Measurements from ENCODE around the gene POU6F2.

The POU6F2 gene

GRCh38 chr7:39402034-39402433, 424.3 kb downstream of the POU6F2 start:
- H3K4me3 ChIP-seq (ENCODE audit: low read depth, low read length) = no peak overlapping the region
- TF ChIP-seq CTCF (IDR thresholded peaks at IDR 0.05; ENCODE audit: low read depth, low read length) = no peak

- TF ChIP-seq CTCF (IDR thresholded peaks at IDR 0.05; ENCODE audit: low read depth, low read length) = no peak
- no peak overlapping the region for H3K4me3 ChIP-seq (ENCODE audit: low read depth, low read length)
Measured at GRCh38 chr7:39404907-39405306, 427.2 kb downstream of the POU6F2 start.

GRCh38 chr7:39405581-39405980, 427.9 kb downstream of the POU6F2 start:
- TF ChIP-seq CTCF (IDR thresholded peaks at IDR 0.05; ENCODE audit: low read depth, low read length) = no peak
- H3K4me3 ChIP-seq (ENCODE audit: low read depth, low read length) = no peak overlapping the region

- H3K4me3 ChIP-seq (ENCODE audit: low read depth, low read length) = no peak overlapping the region
- no peak for TF ChIP-seq CTCF (IDR thresholded peaks at IDR 0.05; ENCODE audit: low read depth, low read length)
Measured at GRCh38 chr7:39406467-39406866, 428.8 kb downstream of the POU6F2 start.

- no peak overlapping the region for H3K4me3 ChIP-seq (ENCODE audit: low read depth, low read length)
- TF ChIP-seq CTCF (IDR thresholded peaks at IDR 0.05; ENCODE audit: low read depth, low read length) = no peak
Measured at GRCh38 chr7:39407137-39407536, 429.4 kb downstream of the POU6F2 start.

GRCh38 chr7:39407723-39408122, 430.0 kb downstream of the POU6F2 start:
- H3K4me3 ChIP-seq (ENCODE audit: low read depth, low read length) = no peak overlapping the region
- no peak for TF ChIP-seq CTCF (IDR thresholded peaks at IDR 0.05; ENCODE audit: low read depth, low read length)

- TF ChIP-seq CTCF (IDR thresholded peaks at IDR 0.05; ENCODE audit: low read depth, low read length) = no peak
- H3K4me3 ChIP-seq (ENCODE audit: low read depth, low read length) = no peak overlapping the region
Measured at GRCh38 chr7:39408906-39409305, 431.2 kb downstream of the POU6F2 start.

All from WI38 (cell line).